Progenitor cell of endocrine pancreas (in vitro differentiated cells): Measurements from ENCODE around the gene NFATC2. TPM values are rescaled to one million over a fixed set of nuclear protein-coding genes. Genes with fewer than 3 reads are reported as not detected.

Experiments
- DNase-seq: peaks from one replicate; pipeline ENCODE4 v3.0.0; 2021; ENCODE audit warnings: low spot score; ENCODE audit not compliant: unreplicated experiment
- H3K27ac Mint-ChIP-seq: 2 replicates; pipeline ENCODE4 v1.8.0; 2021; ENCODE audit warnings: mild to moderate bottlenecking, moderate library complexity, mixed read lengths
- H3K27me3 Mint-ChIP-seq: 2 replicates; pipeline ENCODE4 v1.8.0; 2021; ENCODE audit warnings: mixed read lengths
- H3K36me3 Mint-ChIP-seq: 2 replicates; pipeline ENCODE4 v1.8.0; 2022; ENCODE audit warnings: mixed read lengths; ENCODE audit not compliant: insufficient read depth
- H3K4me1 Mint-ChIP-seq: 2 replicates; pipeline ENCODE4 v1.8.0; 2021; ENCODE audit warnings: low read depth, mixed read lengths
- H3K4me3 Mint-ChIP-seq: 2 replicates; pipeline ENCODE4 v1.8.0; 2021; ENCODE audit warnings: low read depth, mild to moderate bottlenecking, moderate library complexity, mixed read lengths
- H3K9me3 Mint-ChIP-seq: 2 replicates; pipeline ENCODE4 v1.8.0; 2021; ENCODE audit warnings: low read depth, mixed read lengths
- CTCF ChIP-seq: fragments of 200-600 bp; sonication (generic); IDR thresholded peaks from one replicate; pipeline ENCODE4 v1.5.0; 2021; ENCODE audit warnings: antibody characterized with exemption, mild to moderate bottlenecking; ENCODE audit not compliant: unreplicated experiment
- total RNA-seq: library from RNA; stranded (reverse); gene quantifications from 2 replicates; pipeline ENCODE4 v1.2.1, GENCODE V29; 2021

NFATC2 gene
- total RNA-seq, 1 donor from 2014 or later: 11.2 TPM

GRCh38 chr20:51420111-51420510 is 122.4 kb downstream of the NFATC2 start:
- H3K27ac Mint-ChIP-seq: no peak overlapping the region

GRCh38 chr20:51419646-51420045 is 122.9 kb downstream of the NFATC2 start:
- Mint-ChIP-seq H3K9me3 (no peaks in the 10 kb centered on the region), H3K4me1 (peaks cover 2% of the 10 kb centered on the region), H3K27ac (no peak overlapping the region), H3K4me3 (no peak overlapping the region), H3K27me3 (peaks cover 4% of the 10 kb centered on the region), H3K36me3 (peaks cover 7% of the 10 kb centered on the region)
- no peak for TF ChIP-seq CTCF
- no peak for DNase-seq

More at GRCh38 chr20:51420111-51420510, 122.4 kb downstream of the NFATC2 start:
- TF ChIP-seq CTCF: no peak
- Mint-ChIP-seq H3K4me3 (no peak overlapping the region), H3K27me3 (peaks cover 4% of the 10 kb centered on the region), H3K36me3 (peaks cover 7% of the 10 kb centered on the region), H3K4me1 (peaks cover 2% of the 10 kb centered on the region), H3K9me3 (no peaks in the 10 kb centered on the region)
- DNase-seq: no peak

GRCh38 chr20:51419231-51419630 is 123.3 kb downstream of the NFATC2 start:
- no peak for TF ChIP-seq CTCF
- H3K36me3 Mint-ChIP-seq: peaks cover 7% of the 10 kb centered on the region
- DNase-seq: no peak
- H3K27me3 Mint-ChIP-seq: peaks cover 3% of the 10 kb centered on the region
- H3K27ac Mint-ChIP-seq: no peak overlapping the region
- peaks cover 2% of the 10 kb centered on the region for H3K4me1 Mint-ChIP-seq
- no peaks in the 10 kb centered on the region for H3K9me3 Mint-ChIP-seq
- H3K4me3 Mint-ChIP-seq: no peak overlapping the region

- no peak overlapping the region for H3K27ac Mint-ChIP-seq
- H3K9me3 Mint-ChIP-seq: no peaks in the 10 kb centered on the region
- H3K27me3 Mint-ChIP-seq: no peaks in the 10 kb centered on the region
- peaks cover 2% of the 10 kb centered on the region for H3K4me1 Mint-ChIP-seq
- no peak overlapping the region for H3K4me3 Mint-ChIP-seq
- no peak for DNase-seq
- peaks cover 7% of the 10 kb centered on the region for H3K36me3 Mint-ChIP-seq
- TF ChIP-seq CTCF: no peak
Measured at GRCh38 chr20:51418137-51418529, 124.4 kb downstream of the NFATC2 start.

- Mint-ChIP-seq H3K4me1 (peaks cover 4% of the 10 kb centered on the region), H3K27ac (no peak overlapping the region), H3K27me3 (no peaks in the 10 kb centered on the region), H3K36me3 (peaks cover 7% of the 10 kb centered on the region), H3K9me3 (no peaks in the 10 kb centered on the region), H3K4me3 (no peak overlapping the region)
- TF ChIP-seq CTCF: no peak
- no peak for DNase-seq
Measured at GRCh38 chr20:51417250-51418136, 125.0 kb downstream of the NFATC2 start.
